ENCODE measurements around the gene DNER. TPM values are rescaled to one million over a fixed set of nuclear protein-coding genes. Genes with fewer than 3 reads are reported as not detected.
A peak's percentile ranks its signal among the peaks of the same experiment; 100 is the strongest.

The DNER gene
- polyA plus RNA-seq, 1 donor (not counting 4 experiments of a cell fraction or from before 2014, with no cell fraction given): 8.5 TPM

GRCh38 chr2:229405796-229406195 is 308.6 kb downstream of the DNER start:
- Histone ChIP-seq H2AFZ (ENCODE audit: control insufficient read depth, low read length) (no peak overlapping the region), H4K20me1 (ENCODE audit: control insufficient read depth, extremely low read depth, insufficient read depth, low read length) (no peaks in the 10 kb centered on the region), H3K27ac (ENCODE audit: control insufficient read depth, insufficient read depth, low read length) (peak overlapping the region; percentile 100), H3K79me2 (ENCODE audit: control insufficient read depth, insufficient read depth, low read length) (no peaks in the 10 kb centered on the region), H3K9me3 (ENCODE audit: control insufficient read depth, low read depth, low read length) (no peaks in the 10 kb centered on the region), H3K4me2 (ENCODE audit: control insufficient read depth, extremely low read depth, insufficient read depth, low read depth, low read length) (no peak overlapping the region), H3K36me3 (ENCODE audit: control insufficient read depth in 2 of 2, extremely low read depth in 1 of 2, insufficient read depth in 2 of 2, low read length in 2 of 2) (no peaks in the 10 kb centered on the region), H3K4me3 (ENCODE audit: control insufficient read depth in 2 of 3, extremely low read depth in 1 of 3, insufficient read depth in 2 of 3, low read depth in 1 of 3, low read length in 3 of 3) (no peak overlapping the region), H3K4me1 (ENCODE audit: control insufficient read depth, extremely low read depth, insufficient read depth, low read length) (peaks cover 30% of the 10 kb centered on the region), H3K9ac (ENCODE audit: control insufficient read depth, extremely low read depth, insufficient read depth, low read length) (no peak overlapping the region), H3K27me3 (ENCODE audit: control insufficient read depth, extremely low read depth, insufficient read depth, low read length) (no peaks in the 10 kb centered on the region), H3K9me1 (ENCODE audit: control insufficient read depth, extremely low read depth, insufficient read depth, low read length) (no peaks in the 10 kb centered on the region)
- FAIRE-seq: no peak
- TF ChIP-seq CTCF (optimal IDR thresholded peaks at IDR 0.05 in 1 of 3, IDR thresholded peaks at IDR 0.05 in 1 of 3, conservative IDR thresholded peaks at IDR 0.05 in 1 of 3; ENCODE audit: extremely low read depth in 1 of 3, insufficient read depth in 2 of 3, low read length in 3 of 3): no peak
- TF ChIP-seq EZH2 (IDR thresholded peaks at IDR 0.05; ENCODE audit: low read length): no peak
- no peak for DNase-seq (ENCODE audit: low read depth, low spot score)
- dilution Hi-C loops (cut with MboI; ENCODE audit: extremely low pct_ligation_motif_present, low sequenced_read_pairs): no loop called here

- H3K9ac ChIP-seq (ENCODE audit: control insufficient read depth, extremely low read depth, insufficient read depth, low read length): no peak overlapping the region
- H4K20me1 ChIP-seq (ENCODE audit: control insufficient read depth, extremely low read depth, insufficient read depth, low read length): no peaks in the 10 kb centered on the region
- no peak for FAIRE-seq
- H3K9me1 ChIP-seq (ENCODE audit: control insufficient read depth, extremely low read depth, insufficient read depth, low read length): no peaks in the 10 kb centered on the region
- H3K9me3 ChIP-seq (ENCODE audit: control insufficient read depth, low read depth, low read length): no peaks in the 10 kb centered on the region
- DNase-seq (ENCODE audit: low read depth, low spot score): no peak
- H3K4me1 ChIP-seq (ENCODE audit: control insufficient read depth, extremely low read depth, insufficient read depth, low read length): peaks cover 18% of the 10 kb centered on the region
- TF ChIP-seq EZH2 (IDR thresholded peaks at IDR 0.05; ENCODE audit: low read length) (no peak), CTCF (optimal IDR thresholded peaks at IDR 0.05 in 1 of 3, IDR thresholded peaks at IDR 0.05 in 1 of 3, conservative IDR thresholded peaks at IDR 0.05 in 1 of 3; ENCODE audit: extremely low read depth in 1 of 3, insufficient read depth in 2 of 3, low read length in 3 of 3) (no peak)
- no peaks in the 10 kb centered on the region for H3K27me3 ChIP-seq (ENCODE audit: control insufficient read depth, extremely low read depth, insufficient read depth, low read length)
- H3K79me2 ChIP-seq (ENCODE audit: control insufficient read depth, insufficient read depth, low read length): no peaks in the 10 kb centered on the region
- no peak overlapping the region for H2AFZ ChIP-seq (ENCODE audit: control insufficient read depth, low read length)
- H3K4me3 ChIP-seq (ENCODE audit: control insufficient read depth in 2 of 3, extremely low read depth in 1 of 3, insufficient read depth in 2 of 3, low read depth in 1 of 3, low read length in 3 of 3): no peak overlapping the region
- H3K27ac ChIP-seq (ENCODE audit: control insufficient read depth, insufficient read depth, low read length): no peak overlapping the region
- no peaks in the 10 kb centered on the region for H3K36me3 ChIP-seq (ENCODE audit: control insufficient read depth in 2 of 2, extremely low read depth in 1 of 2, insufficient read depth in 2 of 2, low read length in 2 of 2)
- dilution Hi-C loops (cut with MboI; ENCODE audit: extremely low pct_ligation_motif_present, low sequenced_read_pairs): no loop called here
- no peak overlapping the region for H3K4me2 ChIP-seq (ENCODE audit: control insufficient read depth, extremely low read depth, insufficient read depth, low read depth, low read length)
Observed at GRCh38 chr2:229403296-229403695, 311.1 kb downstream of the DNER start.

Data from keratinocyte (primary cell).